NK-92 (cell line): Measurements from ENCODE around the gene BTG2.
"Not testable (repeated sequence)": the region's sequence is repeated elsewhere in the genome, so short reads cannot be mapped to it uniquely, and the experiment has no call there.

Experiments used
- DNase-seq: peaks from one replicate; lab custom pipeline; 2025; ENCODE audit not compliant: unreplicated experiment; lab: John Stamatoyannopoulos, UW

BTG2 gene

GRCh38 chr1:203304919-203305808, at the start of gene BTG2:
BTG2 (plus strand) TSS chr1:203305519; CDS start chr1:203305607, 88 bp downstream.
- DNase-seq, result peak; percentile 57

GRCh38 chr1:203256636-203257035, 48.7 kb upstream of the BTG2 start:
- DNase-seq, result not testable (repeated sequence)

GRCh38 chr1:203263496-203263895, 41.8 kb upstream of the BTG2 start:
- no peak for DNase-seq

GRCh38 chr1:203264052-203264501, 41.2 kb upstream of the BTG2 start:
- DNase-seq, result no peak

- DNase-seq, result no peak
Measured at GRCh38 chr1:203265541-203265940, 39.8 kb upstream of the BTG2 start.

- DNase-seq, result not testable (repeated sequence)
Measured at GRCh38 chr1:203266140-203266539, 39.2 kb upstream of the BTG2 start.

GRCh38 chr1:203267347-203267846, 37.9 kb upstream of the BTG2 start:
- DNase-seq, result peak; percentile 16

- no peak for DNase-seq
Measured at GRCh38 chr1:203267912-203268311, 37.4 kb upstream of the BTG2 start.

GRCh38 chr1:203268901-203269653, 36.2 kb upstream of the BTG2 start:
- DNase-seq, result no peak

GRCh38 chr1:203269654-203270020, 35.7 kb upstream of the BTG2 start:
- no peak for DNase-seq

GRCh38 chr1:203270448-203270847, 34.9 kb upstream of the BTG2 start:
- no peak for DNase-seq

GRCh38 chr1:203271018-203271743, 34.1 kb upstream of the BTG2 start:
- DNase-seq, result no peak

GRCh38 chr1:203271962-203272632, 33.2 kb upstream of the BTG2 start:
- no peak for DNase-seq

GRCh38 chr1:203272633-203273205, 32.6 kb upstream of the BTG2 start:
- no peak for DNase-seq

- peak; percentile 32 for DNase-seq
Measured at GRCh38 chr1:203273206-203273868, 32.0 kb upstream of the BTG2 start.

GRCh38 chr1:203273869-203274602, 31.3 kb upstream of the BTG2 start:
- DNase-seq, result no peak

- no peak for DNase-seq
Measured at GRCh38 chr1:203274603-203275381, 30.5 kb upstream of the BTG2 start.

GRCh38 chr1:203275656-203276272, 29.6 kb upstream of the BTG2 start:
- DNase-seq, result no peak
